ENCODE measurements around the gene AP3D1. TPM values are rescaled to one million over a fixed set of nuclear protein-coding genes. Genes with fewer than 3 reads are reported as not detected.

Gene AP3D1
- total and polyA plus RNA-seq, 11 donors = 63.1 to 124 (median 103) TPM

GRCh38 chr19:2184422-2184975 lies 33.1 kb upstream of the AP3D1 start:
- DNase-seq = no peak
- no peaks in the 10 kb centered on the region for H3K9me3 ChIP-seq
- WGBS, 4 donors = 62 to 79% (median 69%) methylated on average over 21 to 22 of the region's 22 CpGs
- H3K4me3 ChIP-seq = no peak overlapping the region
- H3K4me1 ChIP-seq = peaks cover 5 to 77% (median 44%) of the 10 kb centered on the region in 12 donors
- peak overlapping the region in 8 of 12 donors; percentile 74 to 89 (median 84) for H3K27ac ChIP-seq
- ATAC-seq = peak in 1 of 4 donors; percentile 1
- H3K36me3 ChIP-seq = peaks cover 0 to 64% (median 13%) of the 10 kb centered on the region in 9 donors
- no peak for TF ChIP-seq POLR2A (IDR thresholded peaks at IDR 0.05)
- TF ChIP-seq, protein P1, sequence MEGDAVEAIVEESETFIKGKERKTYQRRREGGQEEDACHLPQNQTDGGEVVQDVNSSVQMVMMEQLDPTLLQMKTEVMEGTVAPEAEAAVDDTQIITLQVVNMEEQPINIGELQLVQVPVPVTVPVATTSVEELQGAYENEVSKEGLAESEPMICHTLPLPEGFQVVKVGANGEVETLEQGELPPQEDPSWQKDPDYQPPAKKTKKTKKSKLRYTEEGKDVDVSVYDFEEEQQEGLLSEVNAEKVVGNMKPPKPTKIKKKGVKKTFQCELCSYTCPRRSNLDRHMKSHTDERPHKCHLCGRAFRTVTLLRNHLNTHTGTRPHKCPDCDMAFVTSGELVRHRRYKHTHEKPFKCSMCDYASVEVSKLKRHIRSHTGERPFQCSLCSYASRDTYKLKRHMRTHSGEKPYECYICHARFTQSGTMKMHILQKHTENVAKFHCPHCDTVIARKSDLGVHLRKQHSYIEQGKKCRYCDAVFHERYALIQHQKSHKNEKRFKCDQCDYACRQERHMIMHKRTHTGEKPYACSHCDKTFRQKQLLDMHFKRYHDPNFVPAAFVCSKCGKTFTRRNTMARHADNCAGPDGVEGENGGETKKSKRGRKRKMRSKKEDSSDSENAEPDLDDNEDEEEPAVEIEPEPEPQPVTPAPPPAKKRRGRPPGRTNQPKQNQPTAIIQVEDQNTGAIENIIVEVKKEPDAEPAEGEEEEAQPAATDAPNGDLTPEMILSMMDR (IDR thresholded peaks at IDR 0.05) = peak in 2 of 12 donors; percentile 4 to 25
- intact Hi-C loops (cut with DNase I) = loop anchor here in 1 of 10 donors (2.0 kb wide), 1 partner anchor 14 kb away; no protein-coding TSS in a partner anchor
- no peaks in the 10 kb centered on the region for H3K27me3 ChIP-seq

DNA sequence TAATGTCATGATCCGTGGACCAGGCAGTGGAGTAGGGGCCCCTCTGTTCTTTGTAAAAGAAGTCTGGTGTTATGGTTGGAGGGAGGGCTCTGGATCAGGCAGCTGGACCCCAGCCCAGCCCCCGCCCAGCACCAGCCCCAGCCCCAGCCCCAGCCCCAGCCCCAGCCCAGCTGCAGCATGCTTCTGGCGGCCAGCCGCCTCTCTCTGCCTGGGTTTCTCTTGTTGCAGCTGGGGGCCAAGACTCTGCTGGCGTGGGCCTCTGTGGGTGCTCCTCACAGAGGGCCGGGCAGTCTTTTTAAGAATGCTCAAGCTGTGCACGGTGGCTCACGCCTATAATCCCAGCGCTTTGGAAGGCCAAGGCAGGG lies 30.2 kb upstream of the AP3D1 start:
- H3K27ac ChIP-seq = peak overlapping the region in 1 of 12 donors; percentile 59
- TF ChIP-seq POLR2A (IDR thresholded peaks at IDR 0.05) = no peak
- TF ChIP-seq, protein P1 (IDR thresholded peaks at IDR 0.05) = no peak
- intact Hi-C loops (cut with DNase I) = no loop called here
- peaks cover 0 to 62% (median 23%) of the 10 kb centered on the region in 12 donors for H3K4me1 ChIP-seq
- no peak for DNase-seq
- H3K36me3 ChIP-seq = peaks cover 0 to 44% (median 11%) of the 10 kb centered on the region in 9 donors
- no peaks in the 10 kb centered on the region for H3K27me3 ChIP-seq
- ATAC-seq = no peak
- H3K4me3 ChIP-seq = no peak overlapping the region
- WGBS, 4 donors = 56 to 80% (median 73%) methylated on average over 5 to 9 of the region's 9 CpGs
- no peaks in the 10 kb centered on the region for H3K9me3 ChIP-seq

GRCh38 chr19:2180881-2181632 lies 29.7 kb upstream of the AP3D1 start:
- Histone ChIP-seq H3K36me3 (peaks cover 0 to 42% (median 11%) of the 10 kb centered on the region in 9 donors), H3K4me1 (peaks cover 0 to 62% (median 20%) of the 10 kb centered on the region in 12 donors), H3K4me3 (no peak overlapping the region), H3K9me3 (no peaks in the 10 kb centered on the region), H3K27ac (peak overlapping the region in 1 of 12 donors; percentile 59), H3K27me3 (no peaks in the 10 kb centered on the region)
- TF ChIP-seq, protein P1 (IDR thresholded peaks at IDR 0.05) = no peak
- no peak for TF ChIP-seq POLR2A (IDR thresholded peaks at IDR 0.05)
- intact Hi-C loops (cut with DNase I) = no loop called here
- WGBS, 4 donors = 76 to 81% (median 79%) methylated on average over 17 to 22 of the region's 22 CpGs
- DNase-seq (no peak), ATAC-seq (no peak)

DNA sequence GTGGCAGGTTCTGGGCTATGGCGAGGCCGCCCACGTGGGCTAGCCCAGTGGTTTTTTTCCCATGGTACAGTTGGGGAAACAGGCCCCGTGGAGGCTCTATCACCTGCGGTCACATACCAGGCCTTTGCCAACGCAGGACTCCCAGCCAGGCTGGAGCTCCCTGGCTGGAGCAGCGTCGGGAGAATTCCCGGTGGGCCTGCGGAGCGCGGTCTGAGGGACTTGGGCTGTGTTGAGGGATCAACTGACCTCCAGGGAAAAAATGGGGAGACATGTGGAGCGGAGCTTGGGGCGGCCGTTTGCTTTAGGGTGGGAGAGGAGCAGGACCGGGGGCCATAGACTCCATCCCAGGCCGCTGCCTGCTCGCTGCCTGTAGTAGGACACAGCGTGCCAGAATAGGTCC lies 28.7 kb upstream of the AP3D1 start:
- Histone ChIP-seq H3K4me1 (peaks cover 0 to 59% (median 15%) of the 10 kb centered on the region in 12 donors), H3K36me3 (peaks cover 0 to 42% (median 11%) of the 10 kb centered on the region in 9 donors), H3K4me3 (no peak overlapping the region), H3K9me3 (no peaks in the 10 kb centered on the region), H3K27me3 (no peaks in the 10 kb centered on the region), H3K27ac (peak overlapping the region in 1 of 12 donors; percentile 1)
- DNase-seq (no peak), ATAC-seq (peak in 1 of 4 donors; percentile 42)
- no peak for TF ChIP-seq POLR2A (IDR thresholded peaks at IDR 0.05)
- TF ChIP-seq, protein P1 (IDR thresholded peaks at IDR 0.05) = no peak
- WGBS, 4 donors = 79 to 88% (median 85%) methylated on average over 18 to 19 of the region's 19 CpGs
- intact Hi-C loops (cut with DNase I) = no loop called here
